HepG2 (cell line): ENCODE data around the gene STARD6. TPM values are rescaled to one million over a fixed set of nuclear protein-coding genes. Genes with fewer than 3 reads are reported as not detected.

Experiments used
- ARID4A ChIP-seq: sonication (generic); formaldehyde crosslinking; IDR thresholded peaks from 2 replicates; pipeline ENCODE4 v1.5.0; 2020; ENCODE audit warnings: mild to moderate bottlenecking, missing genetic modification reagents, borderline replicate concordance
- CBX2 ChIP-seq, 2 experiments: fragments of 200-600 bp in 1 of 2; sonication (generic); formaldehyde crosslinking in 1 of 2; IDR thresholded peaks; 2 replicates each; pipeline versions ENCODE4 v1.7.0 to v1.8.1; 2018 to 2022; ENCODE audit warnings: low read depth in 2 of 2, low read length in 1 of 2, mild to moderate bottlenecking in 1 of 2, missing genetic modification reagents in 1 of 2
- ESRRA ChIP-seq: sonication (generic); formaldehyde crosslinking; IDR thresholded peaks from 2 replicates; pipeline ENCODE4 v1.5.1; 2020; ENCODE audit warnings: mild to moderate bottlenecking, low read depth, missing genetic modification reagents
- NR1H2 ChIP-seq: sonication (generic); formaldehyde crosslinking; IDR thresholded peaks from 2 replicates; pipeline ENCODE4 v1.8.1; 2022; ENCODE audit warnings: low read depth, missing genetic modification reagents, borderline replicate concordance
- SRSF1 ChIP-seq: fragments of 200-400 bp; formaldehyde crosslinking; optimal IDR thresholded peaks from 2 replicates; pipeline ENCODE3; 2017; ENCODE audit warnings: mild to moderate bottlenecking, low read depth, low read length, moderate library complexity
- STAG1 ChIP-seq: sonication (generic); formaldehyde crosslinking; IDR thresholded peaks from 2 replicates; pipeline ENCODE4 v1.4.0; 2020; ENCODE audit warnings: missing genetic modification reagents
- TCF7 ChIP-seq: sonication (generic); IDR thresholded peaks from 2 replicates; pipeline ENCODE4 v1.6.1; 2016; ENCODE audit warnings: antibody characterized with exemption, low read depth
- THAP9 ChIP-seq: sonication (generic); formaldehyde crosslinking; IDR thresholded peaks from 2 replicates; pipeline ENCODE4; 2020; ENCODE audit warnings: missing genetic modification reagents, mild to moderate bottlenecking, borderline replicate concordance
- ZNF180 ChIP-seq: sonication (generic); formaldehyde crosslinking; IDR thresholded peaks from 2 replicates; pipeline ENCODE4 v1.4.0; 2020; ENCODE audit warnings: low read depth, missing genetic modification reagents, borderline replicate concordance
- ZNF503 ChIP-seq: sonication (generic); formaldehyde crosslinking; IDR thresholded peaks from 2 replicates; pipeline ENCODE4 v1.4.0; 2020; ENCODE audit warnings: missing genetic modification reagents
- ZNF614 ChIP-seq: IDR thresholded peaks from 2 replicates; pipeline ENCODE4 v1.6.1; 2018; ENCODE audit warnings: missing biosample characterization, missing genetic modification reagents, inconsistent platforms, borderline replicate concordance
- ZNF883 ChIP-seq: sonication (generic); formaldehyde crosslinking; IDR thresholded peaks from 2 replicates; pipeline ENCODE4 v1.5.1; 2020; ENCODE audit warnings: mild to moderate bottlenecking, missing genetic modification reagents; ENCODE audit errors: not compliant biosample characterization
- polyA plus RNA-seq, 8 experiments: library from polyadenylated mRNA; depleted of rRNA in 3 of 8; stranded (reverse) in 7 of 8; unstranded in 1 of 8; fragments of >200 nt; fragmentation: Illumina TruSeq in 4 of 8; extraction: Trizol in 4 of 8; gene quantifications; 2 replicates each; pipeline versions ENCODE4 v1.2.1 to v1.2.3, GENCODE V29; 2011 to 2016; ENCODE audit warnings: low read depth in 4 of 8, missing spikeins in 1 of 8, mixed read lengths in 1 of 8; ENCODE audit not compliant: insufficient read depth in 1 of 8
- total RNA-seq, 5 experiments: library from RNA; depleted of rRNA; stranded (reverse); fragments of >200 nt; fragmentation: Illumina TruSeq; extraction: Trizol; gene quantifications; 2 replicates each; pipeline ENCODE4 v1.2.3, GENCODE V29; 2016; ENCODE audit warnings: low read depth in 1 of 5

The STARD6 gene
- total and polyA plus RNA-seq, 2 of the 13 experiments (the other 11 are each of a cell fraction or from before 2014, with no cell fraction given): not detected

DNA sequence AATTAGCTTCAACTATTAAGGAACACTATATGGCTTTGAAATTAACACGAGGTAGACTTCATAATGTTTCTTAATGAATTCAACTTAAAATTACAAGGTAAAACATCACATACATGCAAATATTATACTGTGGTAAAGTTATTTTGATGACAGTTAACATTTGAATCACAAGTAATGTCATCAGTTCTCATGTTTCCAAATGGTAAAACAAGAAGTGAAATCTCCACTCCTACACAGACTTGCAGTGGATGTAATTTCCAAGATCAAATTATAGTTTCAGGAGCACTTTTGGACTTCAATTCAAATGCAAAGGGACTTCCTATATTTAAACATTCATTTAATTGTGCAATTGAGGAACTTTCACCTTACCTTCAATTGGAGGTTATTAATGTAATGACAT lies 39.1 kb upstream of the STARD6 start (continued):
- TF ChIP-seq THAP9 (CRISPR knock-in tag) (no peak), TCF7 (no peak), ZNF503 (no peak), ZNF883 (CRISPR knock-in tag) (no peak), STAG1 (no peak), SRSF1 (no peak), NR1H2 (CRISPR knock-in tag) (no peak), ARID4A (no peak), ZNF614 (CRISPR knock-in tag) (no peak), CBX2 (IDR thresholded peaks at IDR 0.05; ENCODE audit: low read depth, low read length) (no peak), CBX2 (CRISPR knock-in tag; IDR thresholded peaks at IDR 0.05; ENCODE audit: low read depth) (no peak), ZNF180 (CRISPR knock-in tag) (no peak), ESRRA (CRISPR knock-in tag) (no peak)
